H1 (cell line): ENCODE results near the gene NT5E. TPM values are rescaled to one million over a fixed set of nuclear protein-coding genes. Genes with fewer than 3 reads are reported as not detected.

Source experiments
- CTCF ChIA-PET: fragments of 300-600 bp; sonication (Branson Sonifier 250); formaldehyde crosslinking; loops from one replicate; lab custom pipeline; 2021; ENCODE audit not compliant: partially characterized antibody; lab: Charles Lee
- POLR2A ChIA-PET: fragments of 300-600 bp; sonication (Branson Sonifier 250); formaldehyde crosslinking; loops from one replicate; lab custom pipeline; 2021; ENCODE audit warnings: inconsistent platforms; ENCODE audit not compliant: partially characterized antibody; lab: Charles Lee
- DNase-seq, 2 experiments: peaks; one replicate each; pipeline versions ENCODE4 v3.0.0 to v3.0.0-alpha.2; 2010 to 2022; ENCODE audit warnings: low spot score in 2 of 2, low read depth in 1 of 2, mixed read lengths in 1 of 2
- FAIRE-seq: peaks from 2 replicates; lab custom pipeline; 2011; peaks lifted over from hg19 to GRCh38; lab: Jason Lieb, UNC
- H2AFZ ChIP-seq: 2 replicates; pipeline ENCODE4 v1.8.1; 2012; ENCODE audit warnings: low read length, inconsistent platforms
- H2AK5ac ChIP-seq: 2 replicates; pipeline ENCODE4 v1.6.1; 2013; ENCODE audit warnings: low read depth, low read length
- H2BK120ac ChIP-seq: replicated peaks from 2 replicates; pipeline ENCODE3; 2013; ENCODE audit warnings: low read depth, low read length, inconsistent platforms
- H2BK12ac ChIP-seq: 2 replicates; pipeline ENCODE4 v1.6.1; 2013; ENCODE audit warnings: low read depth, low read length
- H2BK15ac ChIP-seq: 2 replicates; pipeline ENCODE4 v1.6.1; 2013; ENCODE audit warnings: low read length
- H2BK20ac ChIP-seq: 2 replicates; pipeline ENCODE4 v1.6.1; 2013; ENCODE audit warnings: low read length
- H2BK5ac ChIP-seq: 2 replicates; pipeline ENCODE4 v1.6.1; 2013; ENCODE audit warnings: low read depth, low read length
- H3K14ac ChIP-seq: 2 replicates; pipeline ENCODE4 v1.6.1; 2013; ENCODE audit warnings: inconsistent platforms; ENCODE audit not compliant: insufficient read length
- H3K18ac ChIP-seq: 2 replicates; pipeline ENCODE4 v1.6.1; 2013; ENCODE audit warnings: low read length; ENCODE audit errors: extremely low read depth
- H3K23ac ChIP-seq: 2 replicates; pipeline ENCODE4 v1.6.1; 2013; ENCODE audit warnings: inconsistent platforms; ENCODE audit not compliant: insufficient read length
- H3K23me2 ChIP-seq: 2 replicates; pipeline ENCODE4 v1.6.1; 2013; ENCODE audit warnings: low read depth, low read length
- H3K27ac ChIP-seq: 2 replicates; pipeline ENCODE4 v1.6.1; 2011; ENCODE audit warnings: low read depth, low read length, inconsistent platforms
- H3K27me3 ChIP-seq, 4 experiments: replicated peaks in 1 of 4; 1 replicate in 1 of 4; 2 replicates in 3 of 4; pipeline versions ENCODE4 v1.6.1 to v1.8.1; 2011 to 2013; ENCODE audit warnings: low read length in 3 of 4, mild to moderate bottlenecking in 3 of 4, inconsistent platforms in 2 of 4, mixed read lengths in 2 of 4, moderate library complexity in 1 of 4; ENCODE audit not compliant: control insufficient read depth in 3 of 4, insufficient read depth in 3 of 4; ENCODE audit errors: extremely low read depth in 1 of 4
- H3K36me3 ChIP-seq, 4 experiments: 2 replicates each; pipeline versions ENCODE4 v1.6.1 to v1.8.1; 2011 to 2013; ENCODE audit warnings: mild to moderate bottlenecking in 4 of 4, low read length in 3 of 4, moderate library complexity in 2 of 4, control low read depth in 1 of 4, inconsistent platforms in 1 of 4; ENCODE audit not compliant: insufficient read depth in 4 of 4, control insufficient read depth in 2 of 4
- H3K4ac ChIP-seq: replicated peaks from 2 replicates; pipeline ENCODE3; 2013; ENCODE audit warnings: low read length, low read depth, mixed read lengths, inconsistent platforms; ENCODE audit not compliant: insufficient read length
- H3K4me1 ChIP-seq, 4 experiments: replicated peaks in 1 of 4; 1 replicate in 1 of 4; 2 replicates in 3 of 4; pipeline versions ENCODE4 v1.6.1 to v1.8.1; 2011 to 2013; ENCODE audit warnings: low read length in 3 of 4, inconsistent platforms in 2 of 4, mixed read lengths in 1 of 4; ENCODE audit not compliant: insufficient read depth in 4 of 4, control insufficient read depth in 3 of 4
- H3K4me2 ChIP-seq, 2 experiments: 2 replicates each; pipeline versions ENCODE4 v1.6.1 to v1.8.1; 2011 to 2013; ENCODE audit warnings: low read depth in 2 of 2, low read length in 2 of 2, control low read depth in 1 of 2, inconsistent platforms in 1 of 2, mild to moderate bottlenecking in 1 of 2; ENCODE audit not compliant: insufficient read depth in 1 of 2
- H3K4me3 ChIP-seq, 4 experiments: fragments of 200-600, 300-600 bp in 1 of 4; sonication (generic), shearing (Covaris generic), sonication (Bioruptor Twin) in 1 of 4; 2 replicates each; pipeline versions ENCODE4 v1.5.1 to v1.8.1; 2011 to 2016; ENCODE audit warnings: low read length in 4 of 4, low read depth in 3 of 4, control low read depth in 2 of 4, inconsistent platforms in 2 of 4, mild to moderate bottlenecking in 2 of 4, mixed read lengths in 1 of 4, moderate library complexity in 1 of 4; ENCODE audit not compliant: insufficient read depth in 2 of 4; ENCODE audit errors: extremely low read depth in 1 of 4
- H3K56ac ChIP-seq: replicated peaks from 2 replicates; pipeline ENCODE3; 2013; ENCODE audit warnings: low read depth, mild to moderate bottlenecking, mixed read lengths, low read length, inconsistent platforms; ENCODE audit not compliant: insufficient read length
- H3K79me1 ChIP-seq: 2 replicates; pipeline ENCODE4 v1.6.1; 2013; ENCODE audit warnings: low read depth, low read length, control low read depth
- H3K79me2 ChIP-seq, 2 experiments: 2 replicates each; pipeline versions ENCODE4 v1.6.1 to v1.8.1; 2012 to 2013; ENCODE audit warnings: low read length in 2 of 2, mild to moderate bottlenecking in 2 of 2, inconsistent platforms in 1 of 2; ENCODE audit not compliant: insufficient read depth in 2 of 2, control insufficient read depth in 1 of 2
- H3K9ac ChIP-seq, 4 experiments: replicated peaks in 1 of 4; 1 replicate in 1 of 4; 2 replicates in 3 of 4; pipeline versions ENCODE4 v1.6.1 to v1.8.1; 2011 to 2013; ENCODE audit warnings: low read depth in 3 of 4, low read length in 3 of 4, control low read depth in 2 of 4, mild to moderate bottlenecking in 2 of 4, moderate library complexity in 2 of 4, inconsistent platforms in 1 of 4; ENCODE audit errors: extremely low read depth in 1 of 4
- H3K9me3 ChIP-seq, 2 experiments: 2 replicates each; pipeline versions ENCODE4 v1.6.1 to v1.8.1; 2012 to 2013; ENCODE audit warnings: mild to moderate bottlenecking in 2 of 2, moderate library complexity in 2 of 2, control low read depth in 1 of 2, inconsistent platforms in 1 of 2, low read depth in 1 of 2, low read length in 1 of 2, mixed read lengths in 1 of 2; ENCODE audit not compliant: insufficient read depth in 2 of 2
- H4K20me1 ChIP-seq, 2 experiments: replicated peaks in 1 of 2; 2 replicates each; pipeline versions ENCODE3 to v1.8.1; 2011 to 2013; ENCODE audit warnings: inconsistent platforms in 2 of 2, low read length in 2 of 2, mild to moderate bottlenecking in 1 of 2; ENCODE audit not compliant: insufficient read depth in 2 of 2, control insufficient read depth in 1 of 2
- H4K5ac ChIP-seq: 2 replicates; pipeline ENCODE4 v1.6.1; 2013; ENCODE audit warnings: low read length, low read depth, mixed read lengths, inconsistent platforms; ENCODE audit not compliant: insufficient read length
- H4K8ac ChIP-seq: 2 replicates; pipeline ENCODE4 v1.8.0; 2013; ENCODE audit warnings: mild to moderate bottlenecking, moderate library complexity, low read length, inconsistent platforms; ENCODE audit not compliant: insufficient read depth; ENCODE audit errors: extremely low read depth
- H4K91ac ChIP-seq: replicated peaks from 2 replicates; pipeline ENCODE3; 2013; ENCODE audit warnings: low read length, mixed read lengths, inconsistent platforms; ENCODE audit not compliant: insufficient read length
- BACH1 ChIP-seq: IDR thresholded peaks from 2 replicates; pipeline ENCODE4 v1.6.1; 2012; ENCODE audit warnings: low read length, improper control_type of control experiment
- CHD2 ChIP-seq: IDR thresholded peaks from 2 replicates; pipeline ENCODE4 v1.6.1; 2012; ENCODE audit warnings: low read length, improper control_type of control experiment
- EGR1 ChIP-seq: IDR thresholded peaks from 2 replicates; pipeline ENCODE4 v1.6.1; 2011; ENCODE audit warnings: low read depth, low read length, borderline replicate concordance
- EP300 ChIP-seq, 2 experiments: IDR thresholded peaks; 1 replicate in 1 of 2; 2 replicates in 1 of 2; pipeline ENCODE4 v1.6.1; 2011 to 2012; ENCODE audit warnings: low read depth in 2 of 2, low read length in 2 of 2, mild to moderate bottlenecking in 2 of 2, borderline replicate concordance in 1 of 2, inconsistent platforms in 1 of 2, moderate library complexity in 1 of 2
- GTF2F1 ChIP-seq: IDR thresholded peaks from 2 replicates; pipeline ENCODE4 v1.6.1; 2012; ENCODE audit warnings: low read depth, low read length, improper control_type of control experiment, borderline replicate concordance
- HDAC2 ChIP-seq, 2 experiments: fragments of 300-600 bp in 1 of 2; sonication (generic) in 1 of 2; IDR thresholded peaks; 2 replicates each; pipeline ENCODE4 v1.6.1; 2011 to 2012; ENCODE audit warnings: low read depth in 2 of 2, low read length in 2 of 2, mild to moderate bottlenecking in 2 of 2, moderate library complexity in 2 of 2, borderline replicate concordance in 1 of 2, inconsistent platforms in 1 of 2
- JUN ChIP-seq: IDR thresholded peaks from 2 replicates; pipeline ENCODE4 v1.6.1; 2011; ENCODE audit warnings: low read depth, mild to moderate bottlenecking, improper control_type of control experiment, low read length
- KDM4A ChIP-seq: IDR thresholded peaks from one replicate; pipeline ENCODE4 v1.7.1; 2012; ENCODE audit warnings: low read depth, mild to moderate bottlenecking, moderate library complexity, low read length, inconsistent platforms; ENCODE audit not compliant: severe bottlenecking
- KDM5A ChIP-seq: fragments of 200-600 bp; IDR thresholded peaks from 2 replicates; pipeline ENCODE4 v1.7.1; 2012; ENCODE audit warnings: mild to moderate bottlenecking, low read length, inconsistent platforms, mixed read lengths
- PHF8 ChIP-seq: fragments of 200-600 bp; sonication (generic); conservative IDR thresholded peaks from 2 replicates; pipeline ENCODE4 v1.7.1; 2012; ENCODE audit warnings: low read depth, mild to moderate bottlenecking, inconsistent platforms, low read length, moderate library complexity
- RBBP5 ChIP-seq: IDR thresholded peaks from 2 replicates; pipeline ENCODE4 v1.7.1; 2012; ENCODE audit warnings: low read depth, mild to moderate bottlenecking, inconsistent platforms, low read length, moderate library complexity, borderline replicate concordance
- RNF2 ChIP-seq: fragments of 200-900, 300-1000 bp; sonication (generic); IDR thresholded peaks from 2 replicates; pipeline ENCODE4 v1.7.1; 2016; ENCODE audit warnings: borderline replicate concordance, low read depth, mild to moderate bottlenecking, antibody characterized with exemption, low read length; ENCODE audit not compliant: poor library complexity, severe bottlenecking; ENCODE audit errors: missing control alignments
- TCF12 ChIP-seq: IDR thresholded peaks from 2 replicates; pipeline ENCODE4 v1.6.1; 2011; ENCODE audit warnings: low read depth, mild to moderate bottlenecking, low read length
- ZNF274 ChIP-seq: IDR thresholded peaks from 2 replicates; pipeline ENCODE4 v1.7.0; 2012; ENCODE audit warnings: low read length, borderline replicate concordance; ENCODE audit errors: extremely low read depth
- WGBS, 2 experiments: shearing (Covaris generic) in 1 of 2; methylation state at CpG; one replicate each; pipeline versions ENCODE4 v1.1.6 to v1.1.7; 2013 to 2015; ENCODE audit warnings: low lambda C conversion rate in 2 of 2, mixed read lengths in 2 of 2, inconsistent platforms in 1 of 2, low coverage in 1 of 2, missing lambda C conversion rate in 1 of 2; ENCODE audit not compliant: insufficient replicate concordance in 2 of 2, insufficient coverage in 1 of 2, insufficient read length in 1 of 2; ENCODE audit errors: extremely low coverage in 1 of 2, missing lambda C conversion rate in 1 of 2; 5-methylcytosine and 5-hydroxymethylcytosine counted together
- polyA plus RNA-seq, 7 experiments: library from polyadenylated mRNA; depleted of rRNA in 3 of 7; stranded (reverse) in 5 of 7; unstranded in 2 of 7; fragments of >200 nt in 5 of 7; fragments of 200-250 nt in 2 of 7; gene quantifications; 1 replicate in 5 of 7; 2 replicates in 1 of 7; 4 replicates in 1 of 7; pipeline versions ENCODE4 v1.2.1 to v1.2.3, GENCODE V29; 2011 to 2013; ENCODE audit warnings: missing spikeins in 2 of 7, mixed read lengths in 2 of 7
- total RNA-seq: library from RNA; stranded (reverse); fragmentation: NEBNext Ultra II Directional; extraction: Animal tissue kit (Norgen Biotek cat#: 25700); gene quantifications from 2 replicates; pipeline ENCODE4 v1.2.1, GENCODE V29; 2021

Gene NT5E
- total and polyA plus RNA-seq, 2 of the 8 experiments (the other 6 are each of a cell fraction or from before 2014, with no cell fraction given): 0.74 to 1.5 TPM

DNA sequence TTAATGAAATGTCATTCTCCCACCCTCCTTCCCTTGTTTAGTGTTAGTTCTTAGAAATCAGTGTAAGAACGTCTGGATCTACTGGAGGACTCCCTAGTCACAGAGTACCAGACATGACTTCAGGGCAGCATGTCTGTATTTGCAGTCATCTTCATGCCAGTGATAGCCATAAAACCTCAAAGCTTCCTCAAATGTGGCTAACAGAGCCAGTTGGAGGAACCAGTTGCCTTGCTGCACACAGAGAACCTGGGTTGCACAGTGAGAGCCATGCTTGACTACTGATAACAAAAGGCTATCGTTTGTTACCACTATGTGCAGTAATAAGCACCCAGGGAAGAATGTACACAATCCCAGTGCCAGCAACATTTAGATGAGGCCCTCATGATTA, 20.1 kb downstream of the NT5E start:
- Histone ChIP-seq H4K91ac (no peak overlapping the region), H2BK5ac (no peak overlapping the region), H4K8ac (no peak overlapping the region), H3K4me3 (no peak overlapping the region), H2BK120ac (no peak overlapping the region), H2BK15ac (no peak overlapping the region), H2BK12ac (no peak overlapping the region), H3K27ac (no peak overlapping the region), H2AFZ (no peak overlapping the region), H3K27me3 (no peaks in the 10 kb centered on the region), H3K23me2 (no peaks in the 10 kb centered on the region), H2BK20ac (no peak overlapping the region), H3K56ac (no peak overlapping the region), H3K9ac (no peak overlapping the region), H2AK5ac (no peak overlapping the region), H3K4me2 (no peak overlapping the region), H3K9me3 (no peaks in the 10 kb centered on the region), H3K36me3 (no peaks in the 10 kb centered on the region), H3K4ac (no peak overlapping the region), H3K79me2 (no peaks in the 10 kb centered on the region), H3K23ac (no peak overlapping the region), H3K4me1 (no peaks in the 10 kb centered on the region), H4K5ac (no peak overlapping the region), H4K20me1 (no peaks in the 10 kb centered on the region), H3K79me1 (no peaks in the 10 kb centered on the region), H3K14ac (no peak overlapping the region), H3K18ac (no peak overlapping the region)
- POLR2A ChIA-PET: no interaction called here
- WGBS, 2 experiments: 82% methylated on average over 2 of the region's 2 CpGs; no CpG with 5 or more reads in 1 of the 2 experiments
- CTCF ChIA-PET: interaction anchor here (1.0 to 10.5 kb wide), 3 partner anchors 12 to 84 kb away, joined by 3 to 99 read pairs (median 4); no protein-coding TSS in a partner anchor
- TF ChIP-seq HDAC2 (IDR thresholded peaks at IDR 0.05; ENCODE audit: borderline replicate concordance in 1 of 2, low read depth in 2 of 2, low read length in 2 of 2) (no peak), GTF2F1 (no peak), RNF2 (no peak), EP300 (IDR thresholded peaks at IDR 0.05; ENCODE audit: borderline replicate concordance in 1 of 2, low read depth in 2 of 2, low read length in 2 of 2) (no peak), CHD2 (no peak), JUN (no peak), RBBP5 (no peak), KDM4A (no peak), BACH1 (no peak), PHF8 (no peak), EGR1 (no peak), KDM5A (no peak), TCF12 (no peak), ZNF274 (no peak)
- FAIRE-seq (no peak), DNase-seq (no peak)
